Tibial artery (tissue), 4 donors: ENCODE results near the gene ANP32A.
A peak's percentile ranks its signal among the peaks of the same experiment; 100 is the strongest.

Source experiments
- DNase-seq, 2 donors: peaks; one replicate each; pipeline ENCODE4 v3.0.0-alpha.2; 2019
- H3K27ac ChIP-seq, 2 donors: fragments of 200-600 bp; sonication (generic) in 1 of 2; 1 replicate in 1 of 2; 2 replicates in 1 of 2; pipeline ENCODE4 v1.5.1; 2018 to 2019; ENCODE audit warnings: mild to moderate bottlenecking in 1 of 2
- H3K27me3 ChIP-seq, 2 donors: fragments of 200-600 bp; sonication (generic) in 1 of 2; one replicate each; pipeline versions ENCODE4 v1.5.1 to v1.6.0; 2016 to 2019
- H3K36me3 ChIP-seq, 3 donors: fragments of 200-600 bp; sonication (generic) in 2 of 3; one replicate each; pipeline ENCODE4 v1.5.1; 2016 to 2019; ENCODE audit warnings: mild to moderate bottlenecking in 2 of 3
- H3K4me1 ChIP-seq, 4 donors: fragments of 200-600 bp; sonication (generic) in 2 of 4; 1 replicate in 3 of 4; 2 replicates in 1 of 4; pipeline ENCODE4 v1.5.1; 2016 to 2019
- H3K4me3 ChIP-seq, 2 donors: fragments of 200-600 bp; sonication (generic) in 1 of 2; 1 replicate in 1 of 2; 2 replicates in 1 of 2; pipeline ENCODE4 v1.5.1; 2018 to 2019; ENCODE audit warnings: mild to moderate bottlenecking in 2 of 2
- H3K9me3 ChIP-seq, 3 donors: fragments of 200-600 bp; sonication (generic) in 1 of 3; one replicate each; pipeline ENCODE4 v1.5.1; 2016 to 2019
- intact Hi-C: fragments of 100-400 bp; cut with DNase I; formaldehyde crosslinking; loops from one replicate; pipeline ENCODE4 v1.15.0; 2023; ENCODE audit warnings: low total_unique reads
- TF ChIP-seq, protein P1 (sequence below), 2 experiments: fragments of 200-600 bp in 1 of 2; fragments of 450-650 bp in 1 of 2; IDR thresholded peaks; one replicate each; pipeline ENCODE4 v1.5.1; 2017 to 2019; ENCODE audit warnings: antibody characterized with exemption in 2 of 2, mild to moderate bottlenecking in 1 of 2, moderate library complexity in 1 of 2

The ANP32A gene

DNA sequence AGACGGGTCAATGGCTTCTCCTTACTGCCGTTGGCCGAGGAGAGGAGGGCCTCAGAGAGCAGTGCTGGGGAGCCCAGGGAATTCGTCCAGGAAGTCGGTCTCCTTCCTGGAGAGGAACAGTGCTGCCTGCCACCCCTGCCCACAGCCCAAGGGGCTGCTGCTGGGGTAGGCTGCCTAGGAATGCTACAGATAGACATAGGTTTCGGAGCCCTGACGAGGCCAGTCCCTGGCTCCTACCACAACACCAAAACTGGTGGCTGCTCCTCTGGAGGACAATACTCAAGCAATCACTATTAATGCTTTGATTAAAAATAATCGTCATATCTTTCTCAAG lies 30.5 kb downstream of the ANP32A start:
- TF ChIP-seq, protein P1, sequence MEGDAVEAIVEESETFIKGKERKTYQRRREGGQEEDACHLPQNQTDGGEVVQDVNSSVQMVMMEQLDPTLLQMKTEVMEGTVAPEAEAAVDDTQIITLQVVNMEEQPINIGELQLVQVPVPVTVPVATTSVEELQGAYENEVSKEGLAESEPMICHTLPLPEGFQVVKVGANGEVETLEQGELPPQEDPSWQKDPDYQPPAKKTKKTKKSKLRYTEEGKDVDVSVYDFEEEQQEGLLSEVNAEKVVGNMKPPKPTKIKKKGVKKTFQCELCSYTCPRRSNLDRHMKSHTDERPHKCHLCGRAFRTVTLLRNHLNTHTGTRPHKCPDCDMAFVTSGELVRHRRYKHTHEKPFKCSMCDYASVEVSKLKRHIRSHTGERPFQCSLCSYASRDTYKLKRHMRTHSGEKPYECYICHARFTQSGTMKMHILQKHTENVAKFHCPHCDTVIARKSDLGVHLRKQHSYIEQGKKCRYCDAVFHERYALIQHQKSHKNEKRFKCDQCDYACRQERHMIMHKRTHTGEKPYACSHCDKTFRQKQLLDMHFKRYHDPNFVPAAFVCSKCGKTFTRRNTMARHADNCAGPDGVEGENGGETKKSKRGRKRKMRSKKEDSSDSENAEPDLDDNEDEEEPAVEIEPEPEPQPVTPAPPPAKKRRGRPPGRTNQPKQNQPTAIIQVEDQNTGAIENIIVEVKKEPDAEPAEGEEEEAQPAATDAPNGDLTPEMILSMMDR (IDR thresholded peaks at IDR 0.05), result no peak
- intact Hi-C loops, result no loop called here
- no peak overlapping the region for H3K27ac ChIP-seq
- H3K27me3 ChIP-seq, result no peaks in the 10 kb centered on the region
- DNase-seq, result peak in 1 of 2 donors; percentile 53
- no peak overlapping the region for H3K4me3 ChIP-seq
- peaks cover 0 to 75% (median 36%) of the 10 kb centered on the region in 4 donors for H3K4me1 ChIP-seq
- H3K36me3 ChIP-seq, result peaks cover 0 to 27% (median 9%) of the 10 kb centered on the region in 3 donors
- H3K9me3 ChIP-seq, result no peaks in the 10 kb centered on the region

DNA sequence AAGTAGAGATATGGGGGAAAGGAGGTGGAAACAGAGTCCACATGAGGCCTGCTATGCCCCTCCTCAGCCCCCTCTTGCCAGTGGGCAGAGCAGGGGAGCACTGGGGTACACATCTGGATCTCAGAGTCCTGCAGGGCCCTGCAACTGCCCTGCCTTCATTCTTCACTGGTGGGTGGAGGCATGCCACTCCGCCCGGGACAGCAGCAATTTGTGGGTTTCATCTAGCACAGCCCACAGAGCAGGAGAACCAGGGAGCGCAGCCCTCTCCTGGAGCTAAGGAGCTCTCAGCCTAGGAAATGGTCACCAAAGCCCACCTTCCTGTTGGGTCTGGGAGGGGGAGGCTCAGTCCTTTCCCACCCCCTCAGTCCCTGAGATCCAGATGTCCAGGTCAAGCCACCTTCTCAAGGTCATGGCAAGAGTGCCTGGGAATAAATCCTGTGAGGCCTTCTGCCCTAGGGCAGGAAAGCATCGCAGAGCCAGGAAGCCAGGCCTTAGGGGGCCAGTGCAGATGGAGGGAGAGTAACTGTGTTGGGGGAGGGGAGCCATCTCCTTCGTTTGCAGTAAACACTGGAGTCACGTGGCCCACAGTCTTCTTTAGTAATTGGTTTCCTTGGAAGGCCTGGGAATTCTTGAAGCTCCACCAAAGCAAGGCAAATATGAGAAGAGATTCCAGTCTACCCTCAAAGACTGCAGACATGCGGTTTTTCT lies 31.0 kb downstream of the ANP32A start:
- Histone ChIP-seq H3K9me3 (no peaks in the 10 kb centered on the region), H3K4me1 (peaks cover 0 to 70% (median 31%) of the 10 kb centered on the region in 4 donors), H3K27ac (peak overlapping the region in 1 of 2 donors; percentile 20), H3K36me3 (peaks cover 0 to 31% (median 14%) of the 10 kb centered on the region in 3 donors), H3K4me3 (no peak overlapping the region), H3K27me3 (no peaks in the 10 kb centered on the region)
- TF ChIP-seq, protein P1 (IDR thresholded peaks at IDR 0.05), result no peak
- peak in 1 of 2 donors; percentile 63 for DNase-seq
- intact Hi-C loops, result loop anchor here (10.0 kb wide), 1 partner anchor 85 kb away; no protein-coding TSS in a partner anchor

DNA sequence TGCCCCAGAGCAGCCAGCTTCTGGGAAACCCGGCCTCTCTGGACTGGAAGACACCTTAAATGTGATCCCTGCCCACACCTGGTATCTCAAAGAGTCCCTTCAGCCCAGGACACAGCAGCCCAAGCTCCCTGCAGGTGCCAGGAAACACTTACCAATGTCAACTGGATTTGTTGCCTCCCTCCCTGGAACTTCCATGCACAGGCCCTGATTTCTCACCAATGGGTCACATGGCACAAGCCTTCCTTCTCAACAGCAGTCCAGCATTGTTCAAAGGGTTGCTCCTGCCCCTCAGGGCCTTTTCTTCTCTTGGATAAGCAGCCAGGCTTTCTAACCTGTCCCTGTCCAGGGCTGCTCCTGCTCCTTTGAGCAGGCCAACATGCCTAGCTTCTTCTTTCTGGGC lies 31.6 kb downstream of the ANP32A start:
- no peak overlapping the region for H3K27ac ChIP-seq
- intact Hi-C loops, result loop anchor here (10.0 kb wide), 1 partner anchor 86 kb away; no protein-coding TSS in a partner anchor
- H3K27me3 ChIP-seq, result no peaks in the 10 kb centered on the region
- peaks cover 0 to 64% (median 28%) of the 10 kb centered on the region in 4 donors for H3K4me1 ChIP-seq
- peaks cover 0 to 37% (median 20%) of the 10 kb centered on the region in 3 donors for H3K36me3 ChIP-seq
- TF ChIP-seq, protein P1 (IDR thresholded peaks at IDR 0.05), result no peak
- peak in 1 of 2 donors; percentile 40 for DNase-seq
- H3K4me3 ChIP-seq, result no peak overlapping the region
- H3K9me3 ChIP-seq, result no peaks in the 10 kb centered on the region

DNA sequence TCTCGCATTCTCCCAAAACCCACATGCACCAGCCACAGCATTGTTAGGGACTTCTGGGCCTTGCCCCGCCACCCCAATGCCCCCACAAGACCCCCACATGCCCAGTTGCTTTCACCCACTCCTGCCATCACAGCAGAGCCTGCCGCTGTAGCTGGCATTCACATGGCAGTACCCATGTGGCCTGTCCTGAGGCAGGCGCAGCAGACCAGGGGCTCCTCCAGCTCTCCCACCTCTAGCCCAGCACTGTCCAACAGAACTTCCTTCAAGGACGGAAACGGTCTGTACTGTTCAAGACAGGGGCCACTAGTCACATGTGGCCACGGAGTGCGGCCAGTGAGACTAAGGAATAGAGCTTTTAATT lies 32.5 kb downstream of the ANP32A start:
- H3K36me3 ChIP-seq, result peaks cover 0 to 46% (median 27%) of the 10 kb centered on the region in 3 donors
- H3K27ac ChIP-seq, result no peak overlapping the region
- peak in 1 of 2 donors; percentile 23 for DNase-seq
- H3K27me3 ChIP-seq, result no peaks in the 10 kb centered on the region
- intact Hi-C loops, result loop anchor here (10.0 kb wide), 1 partner anchor 87 kb away; no protein-coding TSS in a partner anchor
- no peaks in the 10 kb centered on the region for H3K9me3 ChIP-seq
- no peak overlapping the region for H3K4me3 ChIP-seq
- TF ChIP-seq, protein P1 (IDR thresholded peaks at IDR 0.05), result no peak
- H3K4me1 ChIP-seq, result peaks cover 0 to 55% (median 26%) of the 10 kb centered on the region in 4 donors

DNA sequence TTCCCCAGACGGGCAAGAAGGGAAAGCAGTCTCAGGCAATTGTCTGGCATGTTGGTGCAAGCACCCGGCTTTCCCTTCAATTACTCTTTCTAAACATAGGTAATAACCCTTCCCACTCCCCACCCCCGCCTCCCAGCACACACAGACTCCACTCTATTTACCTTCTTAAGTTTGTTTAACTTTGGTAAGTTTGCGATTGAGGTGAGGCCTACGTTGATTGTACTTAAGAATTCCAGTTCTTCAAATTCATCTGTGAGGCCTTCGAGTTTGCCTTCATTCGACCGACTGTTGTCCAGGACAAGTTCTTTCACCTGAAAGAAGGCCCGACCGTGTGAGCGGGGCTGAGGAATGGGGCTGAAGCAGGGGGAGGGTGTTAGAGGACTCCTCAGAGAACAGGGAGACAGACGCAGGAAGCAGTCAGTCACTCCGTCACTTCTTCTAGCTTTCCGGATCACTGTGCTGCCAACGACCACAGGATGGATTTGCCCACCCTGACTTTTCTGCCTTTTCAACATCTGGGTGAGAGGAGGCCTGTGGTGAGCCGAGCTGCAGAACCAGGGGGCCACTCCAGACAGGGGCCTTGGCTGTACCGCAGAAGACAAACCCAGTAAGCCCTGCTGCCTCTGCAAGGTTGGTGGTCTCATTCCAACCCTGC lies 33.0 kb downstream of the ANP32A start:
- Histone ChIP-seq H3K9me3 (no peaks in the 10 kb centered on the region), H3K4me1 (peaks cover 0 to 50% (median 23%) of the 10 kb centered on the region in 4 donors), H3K27me3 (no peaks in the 10 kb centered on the region), H3K27ac (no peak overlapping the region), H3K36me3 (peaks cover 0 to 51% (median 32%) of the 10 kb centered on the region in 3 donors), H3K4me3 (no peak overlapping the region)
- DNase-seq, result peak in 1 of 2 donors; percentile 53
- intact Hi-C loops, result loop anchor here (10.0 kb wide), 1 partner anchor 87 kb away; no protein-coding TSS in a partner anchor
- TF ChIP-seq, protein P1 (IDR thresholded peaks at IDR 0.05), result no peak
